IMR-90 (cell line): ENCODE measurements around the gene BCL11A.

Experiments used
- CEBPB ChIP-seq: IDR thresholded peaks from 2 replicates; pipeline ENCODE4 v1.6.1; 2012; ENCODE audit warnings: low read depth, low read length, improper control_type of control experiment
- CHD1 ChIP-seq: IDR thresholded peaks from 2 replicates; pipeline ENCODE4 v1.6.1; 2012; ENCODE audit warnings: low read depth, low read length, improper control_type of control experiment
- RAD21 ChIP-seq: IDR thresholded peaks from 2 replicates; pipeline ENCODE4 v1.6.1; 2012; ENCODE audit warnings: low read length, improper control_type of control experiment
- TF ChIP-seq, protein P1 (sequence below): conservative IDR thresholded peaks from 2 replicates; pipeline ENCODE4 v1.5.1; 2012; ENCODE audit warnings: mild to moderate bottlenecking, low read depth, low read length, improper control_type of control experiment

DNA sequence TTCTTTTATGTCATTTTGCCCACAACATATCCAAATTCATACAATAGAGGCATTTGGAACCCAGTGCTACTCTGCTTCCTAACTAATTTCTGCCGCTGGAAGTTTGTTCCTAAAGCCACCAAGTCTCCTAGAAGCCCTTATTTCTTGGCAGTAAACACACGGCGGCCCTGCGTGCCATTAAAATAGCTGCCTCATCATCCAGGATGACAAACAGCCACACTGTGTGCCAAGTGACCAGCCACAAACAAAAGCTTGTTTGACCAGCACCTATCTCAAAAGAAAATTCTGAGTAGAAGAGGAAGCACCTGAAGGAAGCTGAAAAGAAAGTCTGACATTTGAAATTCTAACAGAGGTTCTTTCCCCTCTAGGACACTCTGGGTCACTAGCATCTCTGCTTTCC, 64.2 kb downstream of the BCL11A start:
- no peak for TF ChIP-seq RAD21
- TF ChIP-seq, protein P1, sequence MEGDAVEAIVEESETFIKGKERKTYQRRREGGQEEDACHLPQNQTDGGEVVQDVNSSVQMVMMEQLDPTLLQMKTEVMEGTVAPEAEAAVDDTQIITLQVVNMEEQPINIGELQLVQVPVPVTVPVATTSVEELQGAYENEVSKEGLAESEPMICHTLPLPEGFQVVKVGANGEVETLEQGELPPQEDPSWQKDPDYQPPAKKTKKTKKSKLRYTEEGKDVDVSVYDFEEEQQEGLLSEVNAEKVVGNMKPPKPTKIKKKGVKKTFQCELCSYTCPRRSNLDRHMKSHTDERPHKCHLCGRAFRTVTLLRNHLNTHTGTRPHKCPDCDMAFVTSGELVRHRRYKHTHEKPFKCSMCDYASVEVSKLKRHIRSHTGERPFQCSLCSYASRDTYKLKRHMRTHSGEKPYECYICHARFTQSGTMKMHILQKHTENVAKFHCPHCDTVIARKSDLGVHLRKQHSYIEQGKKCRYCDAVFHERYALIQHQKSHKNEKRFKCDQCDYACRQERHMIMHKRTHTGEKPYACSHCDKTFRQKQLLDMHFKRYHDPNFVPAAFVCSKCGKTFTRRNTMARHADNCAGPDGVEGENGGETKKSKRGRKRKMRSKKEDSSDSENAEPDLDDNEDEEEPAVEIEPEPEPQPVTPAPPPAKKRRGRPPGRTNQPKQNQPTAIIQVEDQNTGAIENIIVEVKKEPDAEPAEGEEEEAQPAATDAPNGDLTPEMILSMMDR, result no peak
- TF ChIP-seq CEBPB, result no peak
- no peak for TF ChIP-seq CHD1
